DMS153 treated with DMSO at 0.1 percent for 48 hours (cell line): Measurements from ENCODE around the gene THBS2.
"Not testable (repeated sequence)": the region's sequence is repeated elsewhere in the genome, so short reads cannot be mapped to it uniquely, and the experiment has no call there.

Experiments used
- DNase-seq: peaks from one replicate; lab custom pipeline; 2025; ENCODE audit not compliant: unreplicated experiment; lab: John Stamatoyannopoulos, UW

THBS2 gene

DNA sequence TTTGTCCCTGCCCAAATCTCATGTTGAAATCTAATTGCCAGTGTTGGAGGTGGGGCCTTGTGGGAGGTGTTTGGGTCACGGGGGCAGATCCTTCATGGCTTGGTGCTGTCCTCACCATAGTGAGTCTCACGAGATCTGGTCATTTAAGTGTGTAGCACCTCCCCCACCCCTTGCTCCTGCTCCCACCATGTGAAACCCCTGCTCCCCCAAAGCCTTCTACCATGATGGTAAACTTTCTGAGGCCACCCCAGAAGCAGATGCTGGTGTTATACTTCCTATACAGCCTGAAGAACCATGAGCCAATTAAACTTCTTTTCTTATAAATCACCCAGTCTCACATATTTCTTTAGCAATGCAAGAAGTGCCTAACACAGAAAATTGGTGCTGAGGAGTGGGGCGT, 19.9 kb upstream of the THBS2 start:
- no peak for DNase-seq

DNA sequence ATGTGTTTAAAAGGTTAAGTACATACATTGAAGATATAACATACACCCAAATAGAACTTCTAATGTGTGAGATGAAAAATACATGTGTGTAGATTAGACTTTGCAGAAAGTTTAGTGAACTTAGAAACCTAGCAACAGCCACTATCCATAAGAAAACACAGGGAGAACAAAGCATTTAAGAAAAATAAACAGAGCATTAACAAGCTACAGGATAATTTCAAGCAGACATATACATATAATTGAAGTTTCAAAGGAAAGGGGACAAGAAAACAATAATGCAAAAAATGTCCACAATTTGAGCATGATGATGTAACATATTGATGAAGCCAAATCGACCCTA, 18.2 kb upstream of the THBS2 start:
- DNase-seq, result no peak

DNA sequence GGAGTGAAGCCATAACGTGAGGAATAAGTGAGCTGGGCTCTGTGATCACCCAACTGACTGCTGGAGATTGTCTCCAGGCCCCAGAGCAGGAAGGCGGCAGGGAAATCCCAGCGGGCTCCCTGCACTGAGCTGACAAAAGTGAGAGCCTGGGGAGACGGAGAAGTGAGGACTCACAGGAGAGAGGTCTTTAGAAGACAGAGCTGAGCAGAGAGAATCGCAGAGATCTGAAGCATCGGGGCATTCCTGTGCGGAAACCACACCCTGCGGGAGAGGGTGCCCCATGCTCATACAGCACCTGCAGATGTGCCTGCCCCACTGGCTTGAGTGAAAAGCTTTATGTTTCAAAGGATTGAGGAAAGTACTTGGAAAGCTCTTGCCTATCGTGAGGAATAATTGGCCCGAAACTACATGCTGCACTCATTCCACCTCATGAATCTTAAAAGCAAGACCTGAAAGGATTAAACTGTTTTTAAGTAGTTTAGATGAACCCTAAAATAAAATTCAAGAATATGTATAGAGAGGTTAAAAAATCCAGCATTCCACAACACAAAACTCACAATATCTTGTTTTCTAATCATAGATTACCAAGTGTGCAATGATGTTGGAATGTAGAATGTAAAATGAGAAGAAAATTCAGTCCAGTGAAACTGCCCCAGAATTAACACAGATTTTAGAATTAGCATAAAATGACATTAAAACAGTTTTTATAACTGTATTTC, 17.7 kb upstream of the THBS2 start:
- no peak for DNase-seq

DNA sequence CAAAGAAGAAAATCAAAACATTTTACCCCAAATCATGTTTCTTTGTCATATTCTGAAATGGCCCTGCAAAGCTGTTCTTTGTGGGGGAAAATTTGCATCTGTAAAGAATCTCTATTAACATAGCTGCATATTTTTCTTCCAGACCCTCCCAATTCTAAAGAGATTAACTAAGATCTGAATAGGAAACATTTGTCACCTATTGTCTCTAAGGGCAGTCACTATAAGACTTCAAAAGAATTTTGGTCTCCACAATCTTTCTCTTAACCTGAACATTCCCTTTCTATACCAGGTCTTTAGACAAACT, 16.4 kb upstream of the THBS2 start:
- not testable (repeated sequence) for DNase-seq

DNA sequence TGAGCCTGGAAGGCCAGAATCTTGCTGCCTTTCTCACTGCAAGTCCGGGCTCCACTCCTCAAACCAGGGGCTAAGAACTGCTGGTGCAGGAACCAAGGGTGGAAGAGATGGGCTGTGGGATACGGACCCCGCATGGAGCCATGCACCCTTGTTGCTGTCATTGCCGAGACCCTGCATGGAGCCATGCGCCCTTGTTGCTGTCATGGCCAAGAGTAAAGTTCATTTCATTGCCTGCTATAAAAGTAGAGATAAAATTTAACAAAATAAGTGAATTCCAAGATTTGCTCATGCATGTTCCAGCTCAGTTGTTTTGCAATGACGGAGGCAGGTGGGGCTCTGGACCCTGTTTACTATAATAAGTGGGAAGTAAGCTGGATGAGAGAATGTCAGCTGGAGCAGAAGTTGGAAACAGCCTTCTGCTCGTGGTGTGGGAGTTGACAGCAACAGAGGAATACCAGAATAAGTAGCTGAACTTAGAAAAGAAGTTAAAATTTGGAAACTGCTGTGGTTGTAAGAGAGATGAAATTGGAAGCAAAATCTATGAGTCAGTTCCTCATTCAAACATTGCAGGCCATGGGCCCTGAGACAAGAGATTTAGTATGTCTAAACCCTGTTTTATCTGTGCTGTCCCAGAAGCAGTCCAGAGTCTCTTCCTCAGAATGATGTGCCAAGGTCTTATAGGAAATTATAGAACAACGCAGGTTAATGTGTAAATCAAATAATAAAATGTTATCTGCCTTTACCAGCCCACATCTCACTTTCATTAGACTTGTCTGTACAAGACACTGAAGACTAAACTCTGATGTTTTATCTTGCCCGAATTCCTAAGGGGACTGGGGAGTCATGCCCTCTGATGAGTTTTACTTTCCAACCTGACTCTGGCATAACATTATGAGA, 15.8 kb upstream of the THBS2 start:
- no peak for DNase-seq

DNA sequence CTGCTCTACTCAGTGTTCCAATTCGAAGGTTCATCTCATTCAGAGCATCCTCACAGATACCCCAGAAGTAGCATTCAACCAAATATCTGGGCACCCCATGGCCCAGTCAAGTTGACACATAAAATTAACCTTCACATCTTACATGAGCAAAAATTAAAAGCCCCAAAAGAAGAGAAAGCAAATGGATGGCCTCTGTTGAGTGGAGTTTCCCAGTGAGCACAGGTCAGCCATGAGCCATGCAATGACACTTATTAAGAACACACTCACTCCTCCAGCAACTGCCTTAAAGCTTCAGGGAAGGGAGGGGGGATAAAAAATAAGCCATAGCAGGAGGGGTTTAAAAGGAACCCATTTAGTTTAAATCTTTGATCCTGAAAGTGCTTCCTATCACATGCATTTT, 14.6 kb upstream of the THBS2 start:
- DNase-seq, result no peak

DNA sequence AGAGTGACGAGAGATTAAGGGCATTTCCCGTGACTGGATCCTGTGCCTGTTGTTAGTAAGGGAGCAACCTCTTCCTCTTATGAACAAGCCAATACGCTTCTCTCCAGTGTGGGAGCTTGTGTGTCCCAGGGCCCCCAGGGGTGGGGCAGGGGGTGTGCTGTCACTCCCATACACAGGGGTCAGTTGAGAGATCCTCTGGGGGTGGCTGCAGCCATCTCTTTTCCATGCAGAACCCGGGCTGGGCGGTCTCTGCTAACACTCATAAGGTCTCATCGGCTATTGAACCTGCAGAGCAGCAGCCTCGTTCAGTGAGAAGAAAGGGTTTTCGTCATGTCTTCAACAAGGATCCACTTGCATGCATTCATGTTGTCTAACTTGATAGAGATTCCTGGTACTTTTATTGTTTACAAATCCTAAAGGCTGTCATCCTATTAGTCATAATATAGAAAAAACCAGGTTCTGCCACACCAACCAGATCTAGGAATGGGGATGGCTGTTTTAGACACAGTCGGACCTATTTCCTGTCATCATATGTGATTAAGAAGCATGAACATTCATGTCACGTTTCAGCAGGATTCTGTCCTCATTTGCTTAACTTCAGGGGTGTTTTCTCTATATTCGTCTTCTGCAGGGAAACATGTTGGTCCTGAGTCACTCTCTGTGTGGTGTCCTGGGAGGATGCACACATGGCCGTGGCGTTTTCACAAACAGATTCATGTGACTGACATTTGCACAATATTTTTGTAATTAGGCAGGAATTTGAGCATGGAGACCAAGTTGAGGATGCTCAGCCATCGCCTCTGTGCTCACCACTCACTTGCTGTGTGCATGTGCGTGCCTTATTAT, 13.3 kb upstream of the THBS2 start:
- no peak for DNase-seq

DNA sequence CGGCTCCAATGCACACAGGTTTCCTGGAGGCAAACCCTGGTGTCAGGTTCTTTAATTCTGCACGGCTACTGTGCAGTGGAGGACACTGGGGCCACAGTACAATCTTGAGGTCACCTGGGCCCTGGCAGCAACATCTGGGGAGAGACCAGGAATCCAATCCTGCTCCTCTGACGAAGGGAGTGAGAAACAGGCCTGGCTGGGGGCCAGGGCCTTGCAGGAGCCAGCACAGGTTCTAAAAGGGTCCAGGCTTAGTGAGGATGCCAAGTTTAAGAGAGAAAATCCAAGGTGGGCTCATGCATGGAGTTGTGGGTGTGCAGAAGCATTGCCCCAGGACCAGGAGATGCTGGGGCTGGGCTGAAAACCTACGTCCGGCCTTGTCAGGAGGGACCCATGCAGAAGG, 12.6 kb upstream of the THBS2 start:
- no peak for DNase-seq

DNA sequence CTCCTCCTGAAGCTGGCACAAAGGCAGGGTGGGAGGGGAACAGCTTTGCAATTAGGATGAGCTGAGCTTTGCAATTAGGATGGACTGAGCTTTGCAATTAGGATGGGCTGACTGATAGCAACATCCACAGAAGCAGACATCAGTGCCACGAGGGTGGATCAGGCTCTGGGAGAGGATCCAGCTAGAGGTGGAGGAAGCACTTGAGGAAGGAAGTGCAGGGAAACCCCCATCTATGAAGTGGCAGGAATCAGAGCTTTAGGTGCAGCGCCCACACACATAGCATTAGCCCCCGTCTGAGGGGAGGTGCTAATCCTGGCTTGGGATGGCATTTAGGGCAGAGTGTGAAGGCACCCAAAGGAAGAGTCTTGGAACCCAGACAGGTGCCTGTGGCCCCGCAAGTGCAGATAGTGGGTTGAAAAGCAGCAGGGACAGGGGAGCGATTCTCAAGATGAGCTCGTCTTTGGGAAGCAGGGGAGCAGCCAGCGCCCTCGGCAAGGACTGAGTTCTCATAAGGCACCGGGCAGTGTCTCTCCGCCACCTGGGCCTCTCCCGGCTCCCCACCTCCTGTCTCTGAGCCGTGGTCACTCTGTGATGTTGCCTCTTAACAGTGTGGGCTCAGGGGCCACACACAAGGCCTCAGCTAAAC, 12.0 kb upstream of the THBS2 start:
- DNase-seq, result no peak

DNA sequence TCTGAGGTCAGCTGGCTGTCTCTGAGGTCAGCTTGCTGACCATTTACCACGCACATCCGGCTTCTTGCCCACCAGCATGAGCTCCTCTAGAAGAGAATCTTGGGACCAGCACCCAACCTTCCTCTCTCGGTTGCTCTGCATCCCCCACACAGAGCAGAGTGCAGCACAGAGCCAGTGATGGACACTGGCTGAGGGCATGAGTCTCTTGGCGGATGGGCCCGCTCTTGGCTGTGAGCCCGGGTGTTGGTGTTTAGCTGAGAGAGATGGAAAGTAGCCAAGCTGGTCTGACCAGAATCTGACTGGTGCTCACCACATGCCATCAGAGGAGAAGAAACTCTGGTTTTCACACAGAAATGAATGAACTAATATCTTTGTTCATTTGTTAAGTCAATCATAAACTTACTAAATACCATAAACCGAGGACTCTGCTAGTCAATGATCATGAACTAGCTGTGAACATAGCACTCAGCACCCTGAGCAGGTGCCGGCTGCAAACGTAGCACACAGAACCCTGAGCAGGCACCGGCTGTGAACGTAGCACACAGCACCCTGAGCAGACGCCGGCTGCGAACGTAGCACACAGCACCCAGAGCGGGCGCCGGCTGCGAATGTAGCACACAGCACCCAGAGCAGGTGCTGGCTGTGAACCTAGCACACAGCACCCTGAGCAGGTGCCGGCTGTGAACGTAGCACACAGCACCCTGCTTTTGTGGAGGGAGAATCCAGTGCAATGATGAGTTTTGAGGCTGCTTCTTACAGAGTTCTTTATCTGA, 10.4 kb upstream of the THBS2 start:
- peak; percentile 11 for DNase-seq

DNA sequence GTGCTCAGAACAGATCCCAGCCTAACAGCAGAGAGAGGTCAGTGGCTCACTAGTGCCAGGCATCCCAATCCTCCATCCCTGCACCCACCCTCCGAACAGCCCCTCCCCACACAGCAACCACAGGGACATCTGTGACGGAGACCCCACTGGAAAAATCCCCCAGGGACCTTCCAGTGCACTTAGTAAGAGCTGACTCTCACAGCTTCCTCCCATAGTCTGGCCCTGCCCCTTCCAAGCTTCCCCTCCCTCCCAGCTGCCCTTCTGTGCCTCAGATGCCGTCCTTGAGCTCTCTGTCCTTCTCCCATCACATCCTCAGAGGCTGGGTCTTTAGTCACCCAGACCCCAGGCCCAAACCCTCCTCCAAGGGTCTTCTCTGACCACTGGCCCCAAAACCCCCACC, 9.7 kb upstream of the THBS2 start:
- DNase-seq, result no peak

DNA sequence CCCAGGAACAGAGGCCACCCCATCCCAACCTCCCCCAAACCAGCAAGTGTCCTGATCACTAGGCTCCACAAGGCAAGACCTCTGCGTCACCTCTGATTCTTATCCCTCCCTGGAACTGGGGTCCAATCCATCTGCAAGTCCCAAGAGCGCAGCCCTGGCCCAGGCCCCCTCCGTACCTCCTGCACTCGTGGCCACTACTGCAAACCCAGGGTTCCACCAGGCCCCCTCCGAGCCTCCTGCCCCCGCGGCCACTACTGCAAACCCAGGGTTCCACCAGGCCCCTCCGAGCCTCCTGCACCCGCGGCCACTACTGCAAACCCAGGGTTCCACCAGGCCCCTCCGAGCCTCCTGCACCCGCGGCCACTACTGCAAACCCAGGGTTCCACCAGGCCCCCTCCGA, 9.0 kb upstream of the THBS2 start:
- DNase-seq, result not testable (repeated sequence)

DNA sequence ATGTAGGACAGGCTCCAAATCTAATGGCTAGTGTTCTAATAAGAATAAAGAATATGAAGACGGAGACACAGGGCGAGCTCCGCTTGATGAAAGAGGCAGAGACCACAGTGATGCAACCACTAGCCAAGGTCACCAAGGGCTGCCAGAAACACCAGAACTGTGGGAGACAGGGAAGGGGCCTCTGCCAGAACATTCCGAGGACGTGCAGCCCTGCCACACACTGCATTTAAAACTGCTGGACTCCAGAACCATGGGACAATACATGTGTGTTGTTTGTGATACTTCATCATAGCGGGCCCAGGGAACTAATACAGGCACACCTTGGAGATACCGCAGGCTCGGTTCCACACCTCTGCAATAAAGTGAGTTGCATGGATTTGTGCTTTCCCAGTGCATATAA, 2.9 kb upstream of the THBS2 start:
- no peak for DNase-seq

DNA sequence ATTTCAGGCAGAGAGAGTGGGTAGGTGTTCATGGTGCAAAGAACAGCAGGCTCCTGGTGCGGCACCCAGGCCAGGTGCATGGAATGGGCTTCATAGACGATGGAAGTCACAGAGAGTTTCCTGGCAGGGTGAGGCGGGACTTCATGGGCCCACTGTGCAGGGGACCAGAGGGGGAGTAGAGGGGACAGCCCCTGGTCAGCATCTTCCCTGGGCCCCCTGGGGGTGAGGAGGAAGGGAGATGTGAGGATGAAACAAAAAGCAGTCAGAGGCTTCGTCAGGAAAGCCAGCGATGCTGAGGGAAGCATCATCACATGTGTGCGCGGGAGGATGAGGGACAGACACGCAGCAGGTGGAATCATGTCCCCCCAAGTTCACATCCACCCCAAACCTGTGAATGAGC, 2.4 kb upstream of the THBS2 start:
- no peak for DNase-seq

DNA sequence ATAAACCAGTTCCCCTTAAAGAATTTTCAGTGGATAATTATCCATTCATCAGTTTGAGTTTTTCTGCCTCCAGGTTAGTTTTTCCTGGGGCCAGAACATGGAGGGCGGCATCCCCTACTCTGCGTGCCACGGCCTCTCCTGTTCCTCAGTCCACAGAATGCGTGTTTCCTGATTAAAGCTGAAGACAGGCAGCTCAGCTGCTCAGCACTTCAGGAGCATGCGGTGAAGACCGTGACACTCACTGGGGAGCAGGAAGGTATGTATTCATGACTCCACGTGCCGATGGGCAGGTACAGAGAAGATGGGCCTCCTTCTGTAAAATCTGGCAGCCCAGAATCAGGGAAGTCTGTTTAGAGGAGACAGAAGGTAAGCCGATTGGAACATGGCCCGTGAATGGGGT, 2.0 kb upstream of the THBS2 start:
- no peak for DNase-seq

DNA sequence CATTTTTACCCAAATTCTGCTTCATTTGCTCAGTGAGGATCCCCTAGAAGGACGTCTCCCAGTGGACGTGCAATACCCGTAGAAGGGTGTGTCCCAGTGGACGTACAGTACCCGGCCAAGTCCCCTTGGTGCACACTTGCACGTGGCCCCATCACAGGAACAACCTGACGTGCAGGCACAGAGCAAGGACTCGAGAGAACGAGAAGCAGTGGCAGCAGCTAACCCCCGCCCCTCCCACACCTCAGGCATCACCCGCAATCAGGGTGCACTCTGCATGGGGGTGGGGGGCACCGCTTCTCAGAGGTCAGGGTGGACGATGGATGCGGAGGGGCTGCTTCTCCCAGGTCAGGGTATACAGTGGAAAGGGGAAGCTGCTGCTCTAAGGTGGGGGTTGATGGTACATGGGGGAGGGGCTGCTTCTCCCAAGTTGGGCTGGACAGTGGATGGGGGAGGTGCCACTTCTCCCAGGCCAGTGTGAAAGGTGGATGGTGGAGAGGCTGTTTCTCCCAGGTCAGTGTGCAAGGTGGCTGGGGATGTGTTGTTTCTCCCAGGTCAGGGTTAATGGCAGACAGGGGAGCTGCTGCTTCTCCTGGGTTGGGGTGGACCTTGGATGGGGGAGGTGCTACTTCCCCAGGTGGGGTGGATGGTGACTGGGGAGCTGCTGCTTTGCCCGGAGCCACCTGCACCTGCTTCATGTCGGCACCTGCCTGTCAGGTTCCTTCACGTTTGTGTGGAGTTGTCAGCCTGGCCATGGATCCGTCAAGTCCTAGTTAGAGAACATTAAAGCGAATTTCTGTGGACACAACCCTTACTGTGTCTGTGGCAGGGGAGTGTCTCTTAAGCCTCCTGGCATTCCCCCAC, 1.0 kb upstream of the THBS2 start:
- no peak for DNase-seq

DNA sequence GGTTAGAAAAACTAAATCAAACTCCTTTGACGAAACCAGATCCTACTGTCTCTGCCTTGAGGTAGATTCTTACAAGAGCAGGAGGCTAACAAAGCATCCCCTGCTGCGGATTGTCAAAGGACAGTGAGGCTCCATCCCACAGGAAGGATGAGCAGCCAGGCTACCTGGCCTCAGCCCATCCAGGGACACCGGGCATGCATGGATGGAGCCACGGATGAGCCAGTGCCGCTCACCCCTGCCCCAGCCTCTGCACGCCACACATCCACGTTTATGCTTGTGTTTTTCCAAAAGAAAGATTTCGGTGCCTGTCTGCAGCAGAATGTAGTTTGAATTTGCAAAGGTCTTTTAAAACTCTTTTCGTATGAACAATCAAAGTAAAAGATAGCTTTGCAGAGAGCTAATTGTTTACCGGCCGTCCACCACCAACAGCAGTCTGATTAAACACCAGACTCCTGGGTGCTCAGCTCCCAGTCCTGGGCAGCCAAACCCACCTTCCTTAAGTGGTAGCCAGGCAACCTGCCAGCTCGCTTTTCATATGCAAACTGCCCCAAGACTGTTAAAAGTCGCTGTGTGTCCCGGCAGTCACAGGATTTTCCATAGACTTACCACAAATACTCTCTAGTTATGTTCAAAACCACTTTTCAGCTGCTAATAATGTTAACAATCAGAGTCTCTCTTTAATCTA, 999 bp downstream of the THBS2 start:
- peak; percentile 15 for DNase-seq

DNA sequence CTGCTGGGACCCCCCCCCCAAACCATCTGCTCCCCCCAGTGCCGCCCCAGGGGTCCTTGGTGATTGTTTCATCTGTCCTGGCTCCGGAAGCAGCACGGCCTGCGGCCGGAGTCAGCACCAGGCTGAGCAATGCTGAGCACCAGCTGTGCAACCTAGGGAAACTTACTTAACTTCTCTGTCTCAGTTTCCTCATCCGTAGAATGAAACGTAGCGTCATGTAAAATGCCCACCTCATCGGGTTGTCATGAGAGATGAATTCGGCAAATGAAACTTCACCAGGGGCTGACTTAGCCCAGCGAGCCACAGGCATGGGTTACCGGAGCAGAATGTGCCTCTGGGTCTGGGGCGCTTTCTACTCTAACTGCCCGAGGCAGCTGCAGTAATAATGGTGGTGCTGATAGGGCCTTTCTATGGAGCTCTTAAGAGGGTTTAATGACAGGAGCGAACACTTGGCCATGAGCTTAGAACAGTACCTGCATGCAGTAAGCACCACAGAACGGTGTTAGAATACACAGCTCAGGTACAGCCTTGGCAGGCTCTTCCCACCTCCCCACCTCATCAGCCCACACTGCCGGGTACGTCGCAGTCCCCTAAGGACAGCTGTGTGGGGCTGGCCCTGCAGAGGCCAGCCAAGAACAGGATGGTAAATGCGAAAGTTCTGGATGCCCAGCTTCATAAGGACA, 1.7 kb downstream of the THBS2 start:
- DNase-seq, result no peak

DNA sequence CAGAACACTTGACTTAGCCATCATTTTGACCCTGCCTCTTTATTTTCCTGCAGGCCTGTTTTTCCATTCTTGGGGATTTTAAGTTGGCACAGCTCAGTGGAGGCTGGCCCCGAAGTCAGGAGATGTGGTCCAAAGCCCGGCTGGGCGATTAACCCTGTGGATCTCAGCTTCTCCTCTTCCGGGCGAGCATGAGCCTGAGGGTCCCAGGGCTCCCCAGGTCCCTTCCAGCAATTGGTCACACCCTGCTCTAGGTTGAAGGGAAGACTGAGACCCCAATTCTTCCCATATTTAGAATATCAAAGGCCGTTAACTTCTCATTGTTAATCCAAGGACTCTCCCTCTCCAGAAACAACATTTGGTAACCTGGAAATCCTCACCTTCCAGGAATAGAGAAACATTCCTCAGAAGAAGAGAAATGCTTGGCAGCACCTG, 2.3 kb downstream of the THBS2 start:
- DNase-seq, result no peak
